Smooth muscle cell (in vitro differentiated cells): Measurements from ENCODE around the gene SNX15. TPM values are rescaled to one million over a fixed set of nuclear protein-coding genes. Genes with fewer than 3 reads are reported as not detected.

Source experiments
- DNase-seq: peaks from one replicate; lab custom pipeline; 2025; ENCODE audit not compliant: unreplicated experiment; lab: John Stamatoyannopoulos, UW
- H2AFZ ChIP-seq: fragments of 200-600 bp; sonication (generic); 2 replicates; pipeline ENCODE4 v1.6.0; 2016; ENCODE audit warnings: antibody characterized with exemption, low read depth, mild to moderate bottlenecking
- H3F3A ChIP-seq: fragments of 200-600 bp; sonication (generic); 2 replicates; pipeline ENCODE4 v1.6.0; 2017; ENCODE audit warnings: antibody characterized with exemption, low read depth
- H3K27ac ChIP-seq: fragments of 200-600 bp; sonication (generic); 2 replicates; pipeline ENCODE4 v1.5.1; 2016; ENCODE audit warnings: low read depth, mild to moderate bottlenecking
- H3K27me3 ChIP-seq: fragments of 200-600 bp; sonication (generic); 2 replicates; pipeline ENCODE4 v1.6.1; 2016; ENCODE audit warnings: low read depth, mild to moderate bottlenecking
- H3K36me3 ChIP-seq: fragments of 200-600 bp; sonication (generic); 2 replicates; pipeline ENCODE4 v1.5.1; 2016; ENCODE audit warnings: low read depth
- H3K4me1 ChIP-seq: fragments of 200-600 bp; sonication (generic); 2 replicates; pipeline ENCODE4 v1.5.1; 2016; ENCODE audit warnings: low read depth
- H3K4me2 ChIP-seq: fragments of 200-600 bp; sonication (generic); 2 replicates; pipeline ENCODE4 v1.6.0; 2016; ENCODE audit warnings: mild to moderate bottlenecking
- H3K4me3 ChIP-seq: fragments of 200-600 bp; sonication (generic); 2 replicates; pipeline ENCODE4 v1.5.1; 2016; ENCODE audit warnings: mild to moderate bottlenecking
- H3K79me2 ChIP-seq: fragments of 200-600 bp; sonication (generic); 2 replicates; pipeline ENCODE4 v1.6.0; 2016; ENCODE audit warnings: low read depth, mild to moderate bottlenecking
- H3K9ac ChIP-seq: fragments of 200-600 bp; sonication (generic); 2 replicates; pipeline ENCODE4 v1.6.0; 2016; ENCODE audit warnings: low read depth
- H3K9me3 ChIP-seq: fragments of 200-600 bp; sonication (generic); replicated peaks from 2 replicates; pipeline ENCODE4 v1.5.1; 2016; ENCODE audit warnings: low read depth
- H4K20me1 ChIP-seq: fragments of 200-600 bp; sonication (generic); 2 replicates; pipeline ENCODE4 v1.6.0; 2016; ENCODE audit warnings: low read depth
- CTCF ChIP-seq: fragments of 200-600 bp; sonication (generic); IDR thresholded peaks from 2 replicates; pipeline ENCODE4 v1.5.1; 2017; ENCODE audit warnings: borderline replicate concordance, mild to moderate bottlenecking, antibody characterized with exemption; ENCODE audit not compliant: insufficient read depth, poor library complexity, severe bottlenecking
- WGBS: methylation state at CpG from one replicate; pipeline ENCODE4 v1.1.7; 2016; ENCODE audit warnings: low lambda C conversion rate; 5-methylcytosine and 5-hydroxymethylcytosine counted together
- polyA plus RNA-seq: library from polyadenylated mRNA; unstranded; fragments of >200 nt; fragmentation: Nextera tagmentation; extraction: Ambion mirVana; gene quantifications from 2 replicates; pipeline ENCODE4 v1.2.1, GENCODE V29; 2016
- total RNA-seq: library from RNA; depleted of rRNA; stranded (reverse); fragments of >200 nt; gene quantifications from 2 replicates; pipeline ENCODE4 v1.2.3, GENCODE V29; 2014

The SNX15 gene
- total and polyA plus RNA-seq, 2 experiments from 2014 or later, result 14.8 to 24.7 TPM

- Histone ChIP-seq H3K4me3 (no peak overlapping the region), H4K20me1 (no peaks in the 10 kb centered on the region), H2AFZ (no peak overlapping the region), H3K9ac (no peak overlapping the region), H3K4me1 (no peaks in the 10 kb centered on the region), H3K4me2 (no peak overlapping the region), H3K27me3 (no peaks in the 10 kb centered on the region), H3K36me3 (no peaks in the 10 kb centered on the region), H3K9me3 (no peaks in the 10 kb centered on the region), H3K27ac (no peak overlapping the region), H3F3A (no peaks in the 10 kb centered on the region), H3K79me2 (no peaks in the 10 kb centered on the region)
- 78% methylated on average over 4 of the region's 4 CpGs for WGBS
- no peak for TF ChIP-seq CTCF
- no peak for DNase-seq
Observed at GRCh38 chr11:65071907-65072630, 44.8 kb downstream of the SNX15 start.

GRCh38 chr11:65072631-65072966 lies 45.4 kb downstream of the SNX15 start:
- no peaks in the 10 kb centered on the region for H3K4me1 ChIP-seq
- H3K79me2 ChIP-seq, result no peaks in the 10 kb centered on the region
- no peaks in the 10 kb centered on the region for H3K27me3 ChIP-seq
- no peak overlapping the region for H2AFZ ChIP-seq
- H3K27ac ChIP-seq, result no peak overlapping the region
- no peak overlapping the region for H3K9ac ChIP-seq
- 74% methylated on average over 1 of the region's 1 CpG for WGBS
- H3F3A ChIP-seq, result no peaks in the 10 kb centered on the region
- no peaks in the 10 kb centered on the region for H4K20me1 ChIP-seq
- TF ChIP-seq CTCF, result no peak
- no peak for DNase-seq
- no peak overlapping the region for H3K4me3 ChIP-seq
- H3K9me3 ChIP-seq, result no peaks in the 10 kb centered on the region
- no peak overlapping the region for H3K4me2 ChIP-seq
- no peaks in the 10 kb centered on the region for H3K36me3 ChIP-seq

GRCh38 chr11:65077451-65077850 lies 50.2 kb downstream of the SNX15 start:
- peaks cover 8% of the 10 kb centered on the region for H3K79me2 ChIP-seq
- 79% methylated on average over 4 of the region's 4 CpGs for WGBS
- H3K27ac ChIP-seq, result no peak overlapping the region
- no peak overlapping the region for H3K9ac ChIP-seq
- H3K4me3 ChIP-seq, result no peak overlapping the region
- DNase-seq, result no peak
- no peak overlapping the region for H3K4me2 ChIP-seq
- peaks cover under 1% of the 10 kb centered on the region for H3K4me1 ChIP-seq
- no peaks in the 10 kb centered on the region for H3F3A ChIP-seq
- no peaks in the 10 kb centered on the region for H3K27me3 ChIP-seq
- no peak for TF ChIP-seq CTCF
- no peak overlapping the region for H2AFZ ChIP-seq
- no peaks in the 10 kb centered on the region for H3K36me3 ChIP-seq
- H3K9me3 ChIP-seq, result no peaks in the 10 kb centered on the region
- no peaks in the 10 kb centered on the region for H4K20me1 ChIP-seq

GRCh38 chr11:65078151-65078550 lies 50.9 kb downstream of the SNX15 start:
- H3K4me1 ChIP-seq, result peaks cover 7% of the 10 kb centered on the region
- peaks cover 15% of the 10 kb centered on the region for H3K79me2 ChIP-seq
- no peaks in the 10 kb centered on the region for H3F3A ChIP-seq
- H3K9ac ChIP-seq, result no peak overlapping the region
- no peaks in the 10 kb centered on the region for H4K20me1 ChIP-seq
- H3K9me3 ChIP-seq, result no peaks in the 10 kb centered on the region
- WGBS, result 60% methylated on average over 3 of the region's 3 CpGs
- no peak overlapping the region for H2AFZ ChIP-seq
- H3K4me3 ChIP-seq, result no peak overlapping the region
- no peaks in the 10 kb centered on the region for H3K36me3 ChIP-seq
- peak; percentile 42 for TF ChIP-seq CTCF
- no peak overlapping the region for H3K4me2 ChIP-seq
- no peaks in the 10 kb centered on the region for H3K27me3 ChIP-seq
- no peak overlapping the region for H3K27ac ChIP-seq
- DNase-seq, result no peak
